WTC11 (cell line): ENCODE data around the gene FADD.

Experiments used
- ATF2 ChIP-seq: sonication (generic); formaldehyde crosslinking; IDR thresholded peaks from 2 replicates; pipeline ENCODE4 v1.8.1; 2022; ENCODE audit warnings: low read depth, missing genetic modification reagents, borderline replicate concordance
- CREB1 ChIP-seq: sonication (generic); formaldehyde crosslinking; IDR thresholded peaks from 2 replicates; pipeline ENCODE4 v1.8.0; 2023; ENCODE audit warnings: mild to moderate bottlenecking, missing genetic modification reagents
- HMGXB4 ChIP-seq: sonication (generic); formaldehyde crosslinking; IDR thresholded peaks from 2 replicates; pipeline ENCODE4 v1.8.1; 2023; ENCODE audit warnings: mild to moderate bottlenecking, moderate library complexity, missing genetic modification reagents
- KAT7 ChIP-seq: sonication (generic); formaldehyde crosslinking; IDR thresholded peaks from 2 replicates; pipeline ENCODE4 v1.8.1; 2023; ENCODE audit warnings: missing genetic modification reagents, mild to moderate bottlenecking, borderline replicate concordance
- SP1 ChIP-seq: sonication (generic); formaldehyde crosslinking; conservative IDR thresholded peaks from 2 replicates; pipeline ENCODE4 v1.8.1; 2022; ENCODE audit warnings: missing genetic modification reagents
- TCF7 ChIP-seq: sonication (generic); formaldehyde crosslinking; IDR thresholded peaks from 2 replicates; pipeline ENCODE4 v1.8.0; 2022; ENCODE audit warnings: mild to moderate bottlenecking, low read depth, missing genetic modification reagents, moderate library complexity
- TEAD4 ChIP-seq: sonication (generic); formaldehyde crosslinking; IDR thresholded peaks from 2 replicates; pipeline ENCODE4 v1.8.0; 2022; ENCODE audit warnings: mild to moderate bottlenecking, missing genetic modification reagents
- ZNF121 ChIP-seq: sonication (generic); formaldehyde crosslinking; IDR thresholded peaks from 2 replicates; pipeline ENCODE4 v1.8.0; 2023; ENCODE audit warnings: missing genetic modification reagents
- ZNF232 ChIP-seq: sonication (generic); formaldehyde crosslinking; IDR thresholded peaks from 2 replicates; pipeline ENCODE4 v1.8.0; 2022; ENCODE audit warnings: mild to moderate bottlenecking, missing genetic modification reagents
- ZNF423 ChIP-seq: fragments of 250-450 bp; sonication (Bioruptor Pico); IDR thresholded peaks from 2 replicates; pipeline ENCODE4 v2.1.2; 2022; ENCODE audit warnings: mild to moderate bottlenecking, moderate library complexity
- ZNF671 ChIP-seq: fragments of 250-450 bp; sonication (Bioruptor Pico); IDR thresholded peaks from 2 replicates; pipeline ENCODE4 v1.8.0; 2021; ENCODE audit warnings: mild to moderate bottlenecking
- TF ChIP-seq, protein P1 (sequence below): fragments of 200-600 bp; IDR thresholded peaks from 2 replicates; pipeline ENCODE4 v1.8.0; 2022; ENCODE audit warnings: antibody characterized with exemption

GRCh38 chr11:70206226-70206981, 3.3 kb downstream of the FADD start:
- no peak for TF ChIP-seq ZNF121 (CRISPR knock-in tag)
- no peak for TF ChIP-seq ZNF232 (CRISPR knock-in tag)
- TF ChIP-seq, protein P1, sequence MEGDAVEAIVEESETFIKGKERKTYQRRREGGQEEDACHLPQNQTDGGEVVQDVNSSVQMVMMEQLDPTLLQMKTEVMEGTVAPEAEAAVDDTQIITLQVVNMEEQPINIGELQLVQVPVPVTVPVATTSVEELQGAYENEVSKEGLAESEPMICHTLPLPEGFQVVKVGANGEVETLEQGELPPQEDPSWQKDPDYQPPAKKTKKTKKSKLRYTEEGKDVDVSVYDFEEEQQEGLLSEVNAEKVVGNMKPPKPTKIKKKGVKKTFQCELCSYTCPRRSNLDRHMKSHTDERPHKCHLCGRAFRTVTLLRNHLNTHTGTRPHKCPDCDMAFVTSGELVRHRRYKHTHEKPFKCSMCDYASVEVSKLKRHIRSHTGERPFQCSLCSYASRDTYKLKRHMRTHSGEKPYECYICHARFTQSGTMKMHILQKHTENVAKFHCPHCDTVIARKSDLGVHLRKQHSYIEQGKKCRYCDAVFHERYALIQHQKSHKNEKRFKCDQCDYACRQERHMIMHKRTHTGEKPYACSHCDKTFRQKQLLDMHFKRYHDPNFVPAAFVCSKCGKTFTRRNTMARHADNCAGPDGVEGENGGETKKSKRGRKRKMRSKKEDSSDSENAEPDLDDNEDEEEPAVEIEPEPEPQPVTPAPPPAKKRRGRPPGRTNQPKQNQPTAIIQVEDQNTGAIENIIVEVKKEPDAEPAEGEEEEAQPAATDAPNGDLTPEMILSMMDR = no peak
- TF ChIP-seq SP1 (CRISPR knock-in tag) = no peak
- TF ChIP-seq ZNF671 (CRISPR knock-in tag) = no peak
- no peak for TF ChIP-seq ZNF423 (CRISPR knock-in tag)
- no peak for TF ChIP-seq KAT7
- TF ChIP-seq HMGXB4 (CRISPR knock-in tag) = no peak
- TF ChIP-seq ATF2 (CRISPR knock-in tag) = no peak
- no peak for TF ChIP-seq TCF7 (CRISPR knock-in tag)
- TF ChIP-seq TEAD4 = no peak
- TF ChIP-seq CREB1 = no peak
